GM12878 (cell line): ENCODE results near the gene GPR39. TPM values are rescaled to one million over a fixed set of nuclear protein-coding genes. Genes with fewer than 3 reads are reported as not detected.
"Not testable (repeated sequence)": the region's sequence is repeated elsewhere in the genome, so short reads cannot be mapped to it uniquely, and the experiment has no call there.

ENCODE experiments used
- ATAC-seq: fragments of 200-7000 bp; cut with Tn5 transposase; 3 replicates; pipeline ENCODE4 v1.9.1; 2020; ENCODE audit warnings: mild to moderate bottlenecking, moderate library complexity
- BruUV-seq: library from RNA; stranded (reverse); fragments of 400-500 nt; replicated peaks from 2 replicates; lab custom pipeline; 2021; lab: Mats Ljungman, UMichigan
- CTCF ChIA-PET: fragments of 300-600 bp; sonication (Branson Sonifier 250); formaldehyde crosslinking; extraction: SDS; loops from one replicate; lab custom pipeline; 2021; ENCODE audit warnings: inconsistent platforms; lab: Yijun Ruan, JAX
- POLR2A ChIA-PET: fragments of 350-600 bp; formaldehyde crosslinking; extraction: SDS; loops from one replicate; lab custom pipeline; 2021; ENCODE audit warnings: inconsistent platforms; lab: Charles Lee
- RAD21 ChIA-PET: fragments of 300-600 bp; sonication (Branson Sonifier 250); formaldehyde crosslinking; loops from one replicate; lab custom pipeline; 2023; ENCODE audit warnings: antibody characterized with exemption; ENCODE audit not compliant: unreplicated experiment; lab: Charles Lee
- SMC1A ChIA-PET: fragments of 300-600 bp; sonication (Branson Sonifier 250); formaldehyde crosslinking; loops from one replicate; lab custom pipeline; 2023; ENCODE audit not compliant: unreplicated experiment, uncharacterized antibody; lab: Charles Lee
- DNase-seq: peaks from one replicate; pipeline ENCODE4 v3.0.0-alpha.2; 2011; ENCODE audit warnings: low read depth, low spot score
- FAIRE-seq: peaks from 3 replicates; lab custom pipeline; 2011; peaks lifted over from hg19 to GRCh38; lab: Jason Lieb, UNC
- H2AFZ ChIP-seq: 2 replicates; pipeline ENCODE4 v1.6.0; 2011; ENCODE audit warnings: low read depth, low read length, control low read depth; ENCODE audit not compliant: control insufficient read depth
- H3K27ac ChIP-seq: 2 replicates; pipeline ENCODE4 v1.5.1; 2011; ENCODE audit warnings: control low read depth; ENCODE audit not compliant: control insufficient read depth, insufficient read depth
- H3K27me3 ChIP-seq, 2 experiments: replicated peaks in 1 of 2; 2 replicates each; pipeline versions ENCODE4 v1.6.0 to v1.6.1; 2011; ENCODE audit warnings: low read length in 1 of 2; ENCODE audit not compliant: control insufficient read depth in 2 of 2, insufficient read depth in 2 of 2
- H3K36me3 ChIP-seq, 2 experiments: 2 replicates each; pipeline ENCODE4 v1.5.1; 2011; ENCODE audit warnings: low read length in 1 of 2; ENCODE audit not compliant: control insufficient read depth in 2 of 2, insufficient read depth in 2 of 2
- H3K4me1 ChIP-seq: 2 replicates; pipeline ENCODE4 v1.6.1; 2011; ENCODE audit warnings: mild to moderate bottlenecking, low read length, moderate library complexity, mixed read lengths; ENCODE audit not compliant: control insufficient read depth, insufficient read depth
- H3K4me2 ChIP-seq: 2 replicates; pipeline ENCODE4 v1.6.0; 2011; ENCODE audit warnings: control low read depth; ENCODE audit not compliant: control insufficient read depth, insufficient read depth
- H3K4me3 ChIP-seq: fragments of 200-600 bp; sonication (generic); 2 replicates; pipeline ENCODE4 v1.5.1; 2016
- H3K79me2 ChIP-seq: 2 replicates; pipeline ENCODE4 v1.6.0; 2011; ENCODE audit warnings: low read length; ENCODE audit not compliant: control insufficient read depth, insufficient read depth
- H3K9ac ChIP-seq: 2 replicates; pipeline ENCODE4 v1.8.0; 2011; ENCODE audit warnings: low read length, control low read depth, mixed read lengths; ENCODE audit not compliant: control insufficient read depth, insufficient read depth
- H3K9me3 ChIP-seq: replicated peaks from 3 replicates; pipeline ENCODE4 v1.5.1; 2011; ENCODE audit warnings: mild to moderate bottlenecking, low read length; ENCODE audit not compliant: control insufficient read depth, insufficient read depth
- H4K20me1 ChIP-seq: 2 replicates; pipeline ENCODE4 v1.6.0; 2011; ENCODE audit not compliant: control insufficient read depth, insufficient read depth
- CREB1 ChIP-seq: IDR thresholded peaks from 2 replicates; pipeline ENCODE4 v1.6.1; 2012; ENCODE audit warnings: low read depth, mild to moderate bottlenecking, inconsistent platforms
- WGBS: methylation state at CpG from one replicate; pipeline ENCODE4 v1.1.6; 2016; ENCODE audit warnings: low lambda C conversion rate; ENCODE audit not compliant: insufficient replicate concordance, insufficient coverage; ENCODE audit errors: missing lambda C conversion rate; 5-methylcytosine and 5-hydroxymethylcytosine counted together
- in situ Hi-C: fragments of 300-500 bp; cut with MboI; formaldehyde crosslinking; loops from 9 replicates; pipeline ENCODE4 v1.14.3; 2018; ENCODE audit warnings: mixed read lengths
- intact Hi-C: fragments of 100-400 bp; cut with micrococcal nuclease; formaldehyde crosslinking; loops from one replicate; pipeline ENCODE4 v1.14.2; 2022; ENCODE audit not compliant: unreplicated experiment
- polyA plus RNA-seq, 11 experiments: library from polyadenylated mRNA; depleted of rRNA in 4 of 11; unstranded in 6 of 11; stranded (reverse) in 5 of 11; fragments of >200 nt; fragmentation: Nextera tagmentation in 4 of 11; fragmentation: Illumina TruSeq in 1 of 11; extraction: Ambion mirVana in 4 of 11; extraction: Trizol in 1 of 11; gene quantifications; 1 replicate in 1 of 11; 2 replicates in 10 of 11; pipeline versions ENCODE4 v1.2.1 to v1.2.3, GENCODE V29; 2011 to 2016; ENCODE audit warnings: inconsistent platforms in 2 of 11, missing spikeins in 2 of 11, low read depth in 1 of 11
- total RNA-seq, 4 experiments: library from RNA; depleted of rRNA in 3 of 4; stranded (reverse); fragments of >200 nt in 3 of 4; fragmentation: Illumina TruSeq in 1 of 4; extraction: Trizol in 1 of 4; gene quantifications; 2 replicates each; pipeline versions ENCODE4 v1.2.1 to v1.2.3, GENCODE V29; 2013 to 2021
- TF ChIP-seq, protein P1 (sequence below): IDR thresholded peaks from 2 replicates; pipeline ENCODE4 v1.6.1; 2012; ENCODE audit warnings: improper control_type of control experiment, low read depth, low read length; ENCODE audit not compliant: insufficient replicate concordance

The GPR39 gene
- total and polyA plus RNA-seq, 10 of the 15 experiments (the other 5 are each of a cell fraction or from before 2014, with no cell fraction given): 0.05 to 0.23 TPM; not detected in 8

DNA sequence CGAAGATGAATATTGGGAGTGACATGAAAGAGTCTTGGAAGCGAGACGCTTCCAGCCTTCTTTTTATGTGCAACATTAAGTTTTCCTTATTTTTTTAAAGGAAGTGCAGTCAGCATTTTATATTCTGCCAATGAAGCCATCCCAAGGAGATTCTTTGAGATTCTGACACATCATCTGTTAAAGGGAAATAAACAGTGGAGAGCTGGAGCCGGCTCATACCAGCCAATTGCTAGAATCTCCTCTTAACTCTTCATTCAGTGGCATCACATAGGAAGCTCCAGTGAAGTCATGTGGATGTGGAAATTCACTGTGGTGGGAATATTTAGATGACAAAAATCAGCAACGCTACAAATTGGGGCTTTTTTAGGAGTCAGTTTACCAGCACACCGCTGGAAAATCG is 23.7 kb upstream of the GPR39 start (continued):
- TF ChIP-seq, protein P1, sequence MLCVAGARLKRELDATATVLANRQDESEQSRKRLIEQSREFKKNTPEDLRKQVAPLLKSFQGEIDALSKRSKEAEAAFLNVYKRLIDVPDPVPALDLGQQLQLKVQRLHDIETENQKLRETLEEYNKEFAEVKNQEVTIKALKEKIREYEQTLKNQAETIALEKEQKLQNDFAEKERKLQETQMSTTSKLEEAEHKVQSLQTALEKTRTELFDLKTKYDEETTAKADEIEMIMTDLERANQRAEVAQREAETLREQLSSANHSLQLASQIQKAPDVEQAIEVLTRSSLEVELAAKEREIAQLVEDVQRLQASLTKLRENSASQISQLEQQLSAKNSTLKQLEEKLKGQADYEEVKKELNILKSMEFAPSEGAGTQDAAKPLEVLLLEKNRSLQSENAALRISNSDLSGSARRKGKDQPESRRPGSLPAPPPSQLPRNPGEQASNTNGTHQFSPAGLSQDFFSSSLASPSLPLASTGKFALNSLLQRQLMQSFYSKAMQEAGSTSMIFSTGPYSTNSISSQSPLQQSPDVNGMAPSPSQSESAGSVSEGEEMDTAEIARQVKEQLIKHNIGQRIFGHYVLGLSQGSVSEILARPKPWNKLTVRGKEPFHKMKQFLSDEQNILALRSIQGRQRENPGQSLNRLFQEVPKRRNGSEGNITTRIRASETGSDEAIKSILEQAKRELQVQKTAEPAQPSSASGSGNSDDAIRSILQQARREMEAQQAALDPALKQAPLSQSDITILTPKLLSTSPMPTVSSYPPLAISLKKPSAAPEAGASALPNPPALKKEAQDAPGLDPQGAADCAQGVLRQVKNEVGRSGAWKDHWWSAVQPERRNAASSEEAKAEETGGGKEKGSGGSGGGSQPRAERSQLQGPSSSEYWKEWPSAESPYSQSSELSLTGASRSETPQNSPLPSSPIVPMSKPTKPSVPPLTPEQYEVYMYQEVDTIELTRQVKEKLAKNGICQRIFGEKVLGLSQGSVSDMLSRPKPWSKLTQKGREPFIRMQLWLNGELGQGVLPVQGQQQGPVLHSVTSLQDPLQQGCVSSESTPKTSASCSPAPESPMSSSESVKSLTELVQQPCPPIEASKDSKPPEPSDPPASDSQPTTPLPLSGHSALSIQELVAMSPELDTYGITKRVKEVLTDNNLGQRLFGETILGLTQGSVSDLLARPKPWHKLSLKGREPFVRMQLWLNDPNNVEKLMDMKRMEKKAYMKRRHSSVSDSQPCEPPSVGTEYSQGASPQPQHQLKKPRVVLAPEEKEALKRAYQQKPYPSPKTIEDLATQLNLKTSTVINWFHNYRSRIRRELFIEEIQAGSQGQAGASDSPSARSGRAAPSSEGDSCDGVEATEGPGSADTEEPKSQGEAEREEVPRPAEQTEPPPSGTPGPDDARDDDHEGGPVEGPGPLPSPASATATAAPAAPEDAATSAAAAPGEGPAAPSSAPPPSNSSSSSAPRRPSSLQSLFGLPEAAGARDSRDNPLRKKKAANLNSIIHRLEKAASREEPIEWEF: no peak
- TF ChIP-seq CREB1: no peak

- H3K79me2 ChIP-seq, H3K4me2 ChIP-seq, H3K9ac ChIP-seq, ATAC-seq, H2AFZ ChIP-seq, POLR2A ChIA-PET, H3K27me3 ChIP-seq, intact Hi-C loops, CTCF ChIA-PET, in situ Hi-C loops, BruUV-seq, FAIRE-seq, H3K4me1 ChIP-seq, H3K27ac ChIP-seq, SMC1A ChIA-PET, H4K20me1 ChIP-seq, H3K4me3 ChIP-seq, DNase-seq, H3K9me3 ChIP-seq, RAD21 ChIA-PET, H3K36me3 ChIP-seq: not testable (repeated sequence)
- WGBS: 24% methylated on average over 3 of the region's 3 CpGs
Measured at GRCh38 chr2:132397042-132397441, 19.6 kb upstream of the GPR39 start.
